Activated CD4-positive, alpha-beta T cell treated with anti-CD3 and anti-CD28 coated beads, Interleukin-2, amount 50 U/mL, for 1 hour (primary cell): Measurements from ENCODE around the gene BCR.

Source experiments
- DNase-seq: peaks from one replicate; pipeline ENCODE4 v3.0.0-alpha.2; 2020

The BCR gene

DNA sequence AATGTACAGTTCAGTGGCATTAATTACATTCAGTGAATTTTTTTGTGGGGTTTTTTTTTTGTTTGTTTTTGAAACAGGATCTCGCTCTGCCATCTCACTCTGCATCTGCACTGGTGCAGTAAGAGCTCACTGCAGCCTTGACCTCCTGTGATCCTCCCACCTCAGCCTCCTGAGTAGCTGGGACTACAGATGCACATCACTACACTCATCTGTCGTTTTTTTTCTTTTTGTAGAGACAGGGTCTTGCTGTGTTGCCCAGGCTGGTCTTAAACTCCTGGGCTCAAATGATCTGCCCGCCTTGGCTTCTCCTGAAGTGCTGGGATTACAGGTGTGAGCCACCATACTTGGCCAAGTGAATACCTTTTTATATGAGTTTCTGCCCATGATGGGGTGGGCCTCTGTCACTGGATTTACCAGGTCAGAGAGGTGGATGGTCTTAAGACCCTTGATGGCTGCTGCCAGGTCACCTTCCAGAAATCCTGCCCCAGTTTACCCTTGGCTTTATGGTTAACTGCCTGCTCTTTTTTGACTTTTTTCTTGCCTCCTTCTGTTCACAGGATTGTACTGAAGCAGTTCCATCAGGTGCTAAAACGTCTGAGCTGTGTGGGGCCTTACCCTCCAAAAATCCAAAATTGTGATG is 22.6 kb downstream of the BCR start:
- DNase-seq: no peak

DNA sequence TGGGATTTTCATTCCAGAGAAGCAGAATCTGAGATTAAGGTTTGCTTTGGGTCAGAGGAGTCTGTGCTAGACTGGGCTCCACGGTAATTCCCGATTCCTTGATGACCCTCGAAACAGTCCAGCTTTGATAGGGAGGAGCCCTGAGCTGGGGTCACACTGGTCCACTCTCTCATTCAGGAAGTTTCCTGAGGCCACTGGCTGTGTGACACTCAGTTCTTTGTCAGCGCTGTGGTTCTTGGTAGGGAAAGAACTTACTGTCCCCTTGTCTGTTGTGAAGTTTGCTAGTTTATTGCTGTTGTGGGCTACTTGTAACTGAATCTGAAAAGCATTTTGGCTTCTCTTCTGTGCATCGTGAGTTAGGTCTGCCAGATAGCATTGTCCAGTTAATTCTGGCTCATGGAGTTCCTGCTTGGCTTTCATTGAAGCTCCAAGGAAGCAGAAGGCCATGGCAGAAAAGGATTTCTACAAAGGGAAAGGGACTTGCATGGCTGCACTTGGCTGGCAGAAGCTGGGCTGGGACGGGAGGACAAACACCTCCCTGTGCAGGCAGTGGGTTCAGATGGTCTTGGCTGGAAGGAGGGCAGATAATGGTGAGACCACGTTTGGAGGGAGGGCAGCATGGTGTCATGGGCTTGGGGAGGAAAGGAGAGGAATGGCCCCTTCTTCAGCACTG is 23.3 kb downstream of the BCR start:
- DNase-seq: no peak

DNA sequence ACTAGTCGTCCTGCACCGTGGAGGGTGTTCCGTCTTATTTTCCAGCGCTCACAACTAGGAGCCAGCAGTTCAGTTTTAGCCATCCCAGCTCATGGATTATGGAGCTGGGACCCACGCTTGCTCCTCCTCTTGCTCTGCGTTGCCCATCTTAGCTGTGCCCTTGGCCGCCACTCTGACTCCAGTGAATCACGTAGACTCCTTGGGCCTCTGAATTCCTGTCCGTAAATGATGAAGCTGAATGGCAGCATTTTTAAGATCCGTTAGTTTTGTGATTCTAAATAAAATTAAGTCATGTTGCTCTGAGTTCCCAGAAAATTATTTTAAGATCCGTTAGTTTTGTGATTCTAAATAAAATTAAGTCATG is 23.8 kb downstream of the BCR start:
- no peak for DNase-seq

DNA sequence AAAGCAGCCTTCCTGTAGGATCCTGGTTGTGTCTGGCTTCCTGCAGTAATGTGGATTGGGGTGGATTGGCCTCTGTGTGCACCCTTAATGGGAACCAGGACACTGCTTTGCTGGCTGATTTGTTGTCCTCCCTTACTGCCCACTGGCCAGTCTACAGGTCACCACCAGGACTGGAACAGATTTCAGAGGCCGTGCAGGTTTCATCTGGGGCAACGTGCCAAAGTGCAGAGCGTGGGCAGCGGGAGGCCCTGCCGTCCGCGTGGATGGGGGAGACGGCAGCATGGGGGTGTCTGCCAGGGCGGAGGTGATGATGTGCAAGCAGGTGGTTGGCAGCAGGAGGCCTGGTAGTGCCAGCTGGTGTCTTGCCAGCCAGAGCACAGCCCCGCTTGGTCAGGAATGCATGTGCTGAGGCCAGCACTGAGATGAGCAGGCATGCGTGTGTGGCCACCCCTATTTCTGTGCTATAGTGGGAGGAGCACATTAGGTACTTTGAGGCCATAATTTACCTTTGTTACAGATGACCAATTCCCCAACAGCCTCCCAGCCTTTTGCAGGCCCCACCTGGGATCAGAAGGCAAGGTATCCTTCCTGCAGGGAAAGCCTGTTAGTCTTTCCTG is 24.3 kb downstream of the BCR start:
- no peak for DNase-seq

DNA sequence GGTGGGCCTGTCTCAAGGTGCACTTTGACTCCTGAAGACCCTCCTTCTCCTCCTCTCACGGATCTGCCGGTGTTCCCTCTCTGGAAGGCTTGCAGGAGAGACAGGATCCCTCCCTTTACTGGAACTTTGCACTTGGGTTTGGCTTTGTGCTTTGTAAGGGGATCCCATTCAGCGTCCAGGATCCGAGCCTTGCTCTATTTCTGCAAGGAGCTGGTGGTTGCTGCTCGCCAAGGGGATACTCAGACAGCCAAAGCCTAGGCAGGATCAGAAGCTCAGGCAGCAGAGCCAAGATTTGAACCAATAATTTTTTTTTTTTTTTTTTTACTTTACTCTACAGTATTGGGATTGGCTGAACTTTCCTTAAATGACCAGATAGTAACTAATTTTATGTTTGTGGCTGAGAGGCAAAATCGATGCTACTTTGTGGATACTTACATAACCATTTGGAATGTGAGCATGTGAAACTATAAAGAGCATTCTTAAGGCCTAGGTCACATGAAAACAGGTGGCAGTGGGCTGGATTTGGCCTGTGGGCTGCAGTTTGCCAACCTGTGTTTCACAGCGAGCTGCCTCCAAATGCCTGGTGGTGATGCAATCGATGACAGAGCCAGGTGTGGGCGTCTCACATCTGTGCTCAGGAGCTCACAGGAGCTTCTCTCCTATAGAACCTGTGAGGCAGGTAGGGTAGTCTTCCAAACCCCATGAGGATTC is 25.2 kb downstream of the BCR start:
- no peak for DNase-seq

DNA sequence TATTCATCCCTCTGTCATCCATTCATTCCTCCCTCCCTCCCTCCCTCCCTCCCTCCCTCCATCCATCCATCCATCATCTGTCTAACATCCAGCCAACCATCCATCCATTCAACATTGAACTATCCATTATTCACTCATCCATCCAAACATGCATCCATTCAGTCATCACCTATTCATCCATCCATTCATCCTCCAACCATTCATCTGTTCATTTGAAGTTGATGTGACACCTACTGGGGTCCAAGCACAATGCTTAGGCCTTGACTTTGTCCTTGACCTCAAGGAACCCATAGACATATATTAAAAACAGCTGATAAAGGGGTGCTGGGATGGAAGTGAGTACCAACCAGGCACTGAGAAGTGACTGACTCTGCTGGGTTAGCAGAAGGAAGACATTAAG is 26.6 kb downstream of the BCR start:
- no peak for DNase-seq

DNA sequence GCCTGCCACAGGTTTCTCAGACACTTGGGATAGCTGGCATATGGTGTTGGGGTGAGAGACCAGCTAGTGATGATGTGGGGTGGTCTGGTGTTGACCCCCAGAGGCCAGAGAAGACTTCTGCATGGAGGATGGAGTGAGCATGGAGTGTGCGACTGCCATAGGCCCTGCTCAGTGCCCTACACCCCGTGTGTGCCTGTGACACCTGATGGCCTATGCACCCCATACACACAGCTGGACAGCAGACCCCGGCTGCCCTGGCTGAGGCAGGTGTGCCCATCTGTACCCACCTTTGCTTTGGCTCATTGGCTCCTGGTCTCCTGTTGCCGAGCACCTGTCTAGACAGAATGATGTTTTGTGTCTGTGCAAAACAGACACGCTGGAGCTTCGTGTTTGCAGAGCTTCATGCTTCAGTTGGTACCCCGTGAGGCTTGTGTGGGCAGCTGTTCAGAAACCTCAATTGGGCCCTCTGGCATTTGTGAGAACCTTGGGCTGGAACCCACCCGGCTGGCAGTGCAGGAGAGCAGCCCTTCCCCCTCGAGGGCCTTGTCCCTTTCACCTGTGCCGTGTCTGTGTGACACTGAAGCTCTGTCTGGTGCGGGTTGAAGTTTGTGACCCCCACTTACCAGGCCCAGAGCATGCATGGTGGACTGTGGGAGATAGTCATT is 27.6 kb downstream of the BCR start:
- no peak for DNase-seq

DNA sequence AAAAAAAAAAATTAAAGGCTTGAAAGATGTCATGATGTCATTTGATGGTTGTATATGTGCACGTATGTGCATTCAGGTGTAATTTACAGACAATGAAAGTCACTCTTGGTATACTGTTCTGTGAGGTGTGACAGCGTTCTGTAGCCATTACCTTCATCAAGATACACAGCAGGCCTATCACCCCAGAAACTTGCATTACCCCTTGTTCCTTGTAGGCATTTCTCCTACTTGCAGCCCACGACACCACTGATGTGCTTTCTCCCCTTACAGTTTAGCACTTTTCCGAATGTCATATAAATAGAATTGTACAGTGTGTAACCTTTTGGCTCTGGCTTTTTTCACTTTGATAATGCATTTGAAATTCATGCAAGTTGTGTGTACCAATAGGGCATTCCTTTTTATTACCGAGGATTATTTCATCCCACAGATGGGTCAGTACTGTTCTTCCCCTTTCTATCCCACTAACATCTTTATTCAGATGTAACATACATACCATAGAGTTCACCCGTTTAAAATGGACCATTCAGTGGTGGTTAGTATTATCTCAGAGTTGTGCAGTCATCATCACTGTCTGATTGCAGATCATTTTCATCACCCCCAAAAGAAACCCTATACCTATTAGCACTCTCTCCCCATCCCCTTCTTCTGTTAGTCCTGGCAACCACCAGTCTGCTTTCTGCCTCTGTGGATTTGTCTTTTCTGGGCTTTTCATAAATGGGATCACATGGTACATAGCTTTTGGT is 30.3 kb downstream of the BCR start:
- no peak for DNase-seq

DNA sequence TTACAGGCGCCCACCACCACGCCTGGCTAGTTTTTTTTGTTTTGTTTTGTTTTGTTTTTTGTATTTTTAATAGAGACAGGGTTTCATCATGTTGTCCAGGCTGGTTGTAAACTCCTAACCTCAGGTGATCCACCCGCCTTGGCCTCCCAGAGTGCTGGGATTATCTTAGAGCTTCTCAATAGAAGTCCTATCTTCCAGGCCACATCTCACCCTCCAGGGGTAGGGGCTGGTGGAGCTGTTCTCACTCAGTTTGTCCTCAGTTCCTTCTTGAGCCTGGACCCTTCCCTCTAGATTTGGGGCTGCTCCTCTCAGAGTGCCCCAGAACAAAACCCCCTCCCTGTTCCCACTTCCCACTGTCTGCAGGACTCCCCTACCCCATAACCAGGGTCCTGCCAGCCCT is 31.3 kb downstream of the BCR start:
- DNase-seq: no peak

DNA sequence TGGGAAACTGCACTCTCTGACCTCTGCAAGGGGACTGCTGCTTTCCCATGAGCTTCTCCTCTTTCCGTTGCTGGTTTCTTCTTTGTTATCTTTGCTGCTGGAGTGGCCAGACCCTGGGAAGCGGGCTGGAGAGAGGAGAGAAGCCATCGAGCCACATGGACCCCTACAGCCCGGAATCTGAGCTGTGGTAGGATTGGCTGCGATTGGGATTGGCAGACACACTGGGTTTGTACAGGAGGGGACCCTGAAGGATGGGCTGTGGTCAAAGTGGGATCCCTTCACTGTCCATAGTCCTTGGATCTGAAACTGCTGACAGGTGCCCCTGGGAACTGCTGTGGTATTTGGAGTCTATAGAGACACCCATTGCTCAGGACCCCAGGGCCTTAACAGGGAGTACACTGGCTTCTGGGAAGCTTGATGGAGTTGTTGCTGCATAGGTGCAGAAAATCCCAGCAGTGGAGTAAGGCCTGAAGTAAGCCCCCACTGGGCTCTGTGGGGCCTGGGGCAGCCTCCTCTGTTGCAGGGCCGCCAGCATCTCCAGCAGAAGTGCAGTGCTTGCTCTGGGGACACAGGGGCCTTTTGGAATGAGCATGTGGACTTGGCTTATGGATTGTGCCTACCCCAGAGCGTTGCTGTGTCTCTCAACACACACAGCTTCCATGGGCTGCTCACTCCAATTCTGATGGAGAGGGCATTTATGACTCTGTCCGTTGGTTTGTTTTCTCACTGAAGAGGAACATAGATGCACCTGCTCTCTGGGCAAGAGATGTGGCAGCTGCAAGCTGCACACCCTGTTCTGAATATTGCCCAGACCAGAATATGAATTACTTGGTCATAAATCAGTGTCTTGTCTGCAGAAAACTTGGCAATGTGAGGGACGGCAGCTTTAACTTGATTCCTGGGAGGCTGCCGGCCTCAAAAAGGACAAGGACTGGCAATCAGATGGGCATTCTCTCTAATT is 32.0 kb downstream of the BCR start:
- no peak for DNase-seq

DNA sequence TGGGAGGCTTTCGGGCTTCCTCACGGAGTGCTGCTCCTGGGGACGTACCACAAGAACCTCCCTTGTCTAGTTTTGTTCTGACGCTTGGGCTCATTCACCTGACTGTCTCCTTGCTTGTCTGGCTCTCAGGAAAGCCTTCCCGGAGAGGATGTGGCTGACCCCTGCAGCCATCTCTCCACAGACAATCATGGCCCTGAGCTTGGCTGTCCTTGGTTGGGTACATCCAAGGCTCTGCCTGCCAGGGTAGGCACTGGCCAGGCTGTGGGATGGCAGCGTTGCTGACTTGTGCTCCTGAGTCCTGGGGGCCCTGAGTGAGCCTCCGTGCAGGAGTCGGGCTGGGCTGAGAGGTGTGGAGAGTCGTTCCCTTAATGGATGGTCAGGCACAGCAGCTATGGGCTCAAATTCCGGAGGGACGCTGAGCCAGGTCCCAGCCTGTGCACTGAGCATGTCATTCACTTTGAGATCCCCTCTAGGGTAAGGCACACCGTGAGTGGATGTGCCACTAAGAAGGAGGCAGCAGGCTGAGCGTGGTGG is 32.8 kb downstream of the BCR start:
- DNase-seq: no peak

DNA sequence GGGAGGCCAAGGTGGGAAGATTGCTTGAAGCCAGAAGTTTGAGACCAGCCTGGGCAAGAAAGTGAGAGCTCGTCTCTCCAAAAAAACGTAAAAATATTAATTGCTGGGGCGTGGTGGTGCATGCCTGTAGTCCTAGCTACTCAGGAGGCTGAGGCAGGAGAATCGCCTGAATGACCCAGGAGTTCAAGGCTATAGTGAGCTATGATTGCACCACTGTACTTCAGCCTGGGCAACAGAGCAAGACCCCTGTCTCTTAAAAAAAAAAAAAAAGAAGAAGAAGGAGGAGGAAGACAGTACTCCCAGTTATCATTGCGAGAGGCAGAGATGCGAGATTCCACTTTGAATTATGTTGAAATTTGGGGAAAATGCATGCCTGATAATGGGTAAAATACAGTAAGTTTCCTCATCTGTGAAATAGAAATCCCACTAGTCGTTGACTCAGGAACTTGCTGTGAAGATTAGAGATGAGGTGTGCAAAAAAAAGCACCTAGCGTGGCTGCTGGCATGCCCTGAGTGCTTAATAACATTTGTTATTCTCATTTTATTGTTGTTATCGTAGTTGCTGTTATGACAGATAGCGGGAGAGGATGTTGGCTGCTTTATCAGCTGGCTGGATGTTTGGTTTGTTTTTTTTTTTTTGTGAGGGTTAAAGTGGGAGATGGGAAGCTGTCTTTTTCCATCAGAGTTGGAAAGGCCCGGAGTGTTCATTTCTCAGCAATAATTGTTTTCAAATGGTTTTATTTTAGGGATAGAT is 33.4 kb downstream of the BCR start:
- no peak for DNase-seq

DNA sequence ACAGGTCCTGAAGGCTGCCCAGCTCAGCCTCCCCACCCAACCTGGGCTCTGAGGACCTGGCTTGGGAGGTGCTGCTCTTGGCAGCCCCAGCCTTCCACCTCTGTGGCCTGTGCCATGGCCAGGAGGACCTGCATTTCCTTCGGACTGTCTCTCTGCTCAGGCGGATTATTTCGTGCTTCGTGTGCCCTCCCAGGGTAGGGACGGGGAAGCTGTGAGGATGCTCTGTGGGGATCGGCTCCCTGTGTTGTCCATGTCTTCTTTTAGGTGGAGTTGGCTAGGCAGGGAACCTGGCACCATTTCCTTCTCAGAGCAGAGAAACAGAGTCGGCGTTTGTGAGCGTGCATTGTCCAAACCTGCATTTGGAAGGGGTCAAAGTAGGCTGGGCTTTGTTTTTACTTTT is 34.1 kb downstream of the BCR start:
- no peak for DNase-seq

DNA sequence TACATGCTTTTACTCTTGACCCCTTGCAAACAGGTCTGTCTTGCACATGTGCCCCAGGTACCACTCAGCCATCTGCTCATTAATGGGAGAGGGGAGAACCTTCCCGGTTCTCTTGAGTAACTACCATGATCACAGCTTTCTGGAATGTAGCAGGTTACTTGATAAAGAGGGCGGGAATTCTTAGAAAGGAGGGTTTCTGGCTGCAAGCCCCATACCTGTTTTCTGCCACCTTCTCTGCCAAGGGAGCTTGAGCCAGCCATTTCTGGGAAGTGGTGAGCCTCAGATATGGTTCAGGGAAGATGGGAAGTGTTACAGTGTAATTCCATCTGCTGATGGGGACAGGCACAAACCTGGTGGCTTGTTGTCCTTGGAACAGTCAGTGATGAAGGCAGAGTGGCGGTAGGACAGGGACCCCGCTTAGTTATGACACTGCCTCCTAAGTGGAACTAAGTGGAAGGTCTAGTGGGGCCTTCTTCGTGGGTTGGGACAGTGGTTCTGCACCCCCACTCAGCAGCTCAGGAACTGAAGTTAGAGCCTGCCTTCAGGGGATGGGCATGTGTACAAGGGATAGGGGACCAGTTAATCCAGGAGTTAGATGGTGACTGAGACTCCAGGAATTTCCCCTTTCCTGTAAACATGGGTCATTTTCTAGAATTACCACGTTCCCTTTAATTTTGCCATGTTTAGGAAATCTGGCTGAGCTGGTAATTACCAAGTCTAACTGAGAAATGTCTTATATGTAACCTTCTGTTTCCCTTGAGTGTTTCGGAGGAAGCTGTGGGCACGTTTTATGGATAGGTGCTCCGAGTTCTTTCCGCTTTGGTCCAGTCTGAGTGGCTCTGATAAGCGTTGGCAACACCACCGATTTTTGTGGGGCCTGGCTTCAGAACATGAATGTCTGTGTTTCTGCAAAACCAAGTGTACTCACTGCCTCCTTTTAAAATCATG is 35.3 kb downstream of the BCR start:
- no peak for DNase-seq

DNA sequence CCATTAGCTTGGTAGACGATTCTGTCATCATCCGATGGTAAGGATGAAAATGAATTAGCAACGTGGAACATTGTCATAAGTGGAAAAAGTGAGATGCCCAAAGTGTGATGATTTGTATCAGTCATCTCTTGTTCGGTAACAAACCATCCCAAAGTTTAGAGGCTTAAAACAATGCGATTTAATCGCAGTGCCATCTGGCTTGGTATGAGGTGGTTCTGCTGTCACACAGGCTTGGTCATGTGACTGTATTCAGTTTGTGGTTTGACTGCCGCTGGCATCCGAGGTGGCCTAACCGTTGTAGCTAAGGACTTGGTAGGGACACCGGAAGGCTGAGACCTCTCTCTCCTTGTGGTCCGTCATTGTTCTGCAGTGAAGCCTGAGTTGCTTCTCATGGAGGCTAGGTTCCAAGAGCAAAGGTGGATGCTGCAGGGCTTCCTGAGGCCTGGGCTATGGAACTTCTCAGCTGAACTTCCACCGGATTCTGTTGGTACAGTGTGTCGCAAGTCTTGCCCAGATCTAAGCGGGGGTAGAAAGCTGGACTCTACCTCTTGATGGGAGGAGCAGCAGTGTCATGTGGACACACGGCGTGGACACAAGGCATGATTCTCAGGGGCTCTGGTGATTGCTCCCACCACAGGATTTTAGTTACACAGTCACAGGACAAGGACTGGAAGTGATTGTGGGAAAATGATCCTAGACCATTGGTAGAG is 36.3 kb downstream of the BCR start:
- DNase-seq: peak; percentile 42

DNA sequence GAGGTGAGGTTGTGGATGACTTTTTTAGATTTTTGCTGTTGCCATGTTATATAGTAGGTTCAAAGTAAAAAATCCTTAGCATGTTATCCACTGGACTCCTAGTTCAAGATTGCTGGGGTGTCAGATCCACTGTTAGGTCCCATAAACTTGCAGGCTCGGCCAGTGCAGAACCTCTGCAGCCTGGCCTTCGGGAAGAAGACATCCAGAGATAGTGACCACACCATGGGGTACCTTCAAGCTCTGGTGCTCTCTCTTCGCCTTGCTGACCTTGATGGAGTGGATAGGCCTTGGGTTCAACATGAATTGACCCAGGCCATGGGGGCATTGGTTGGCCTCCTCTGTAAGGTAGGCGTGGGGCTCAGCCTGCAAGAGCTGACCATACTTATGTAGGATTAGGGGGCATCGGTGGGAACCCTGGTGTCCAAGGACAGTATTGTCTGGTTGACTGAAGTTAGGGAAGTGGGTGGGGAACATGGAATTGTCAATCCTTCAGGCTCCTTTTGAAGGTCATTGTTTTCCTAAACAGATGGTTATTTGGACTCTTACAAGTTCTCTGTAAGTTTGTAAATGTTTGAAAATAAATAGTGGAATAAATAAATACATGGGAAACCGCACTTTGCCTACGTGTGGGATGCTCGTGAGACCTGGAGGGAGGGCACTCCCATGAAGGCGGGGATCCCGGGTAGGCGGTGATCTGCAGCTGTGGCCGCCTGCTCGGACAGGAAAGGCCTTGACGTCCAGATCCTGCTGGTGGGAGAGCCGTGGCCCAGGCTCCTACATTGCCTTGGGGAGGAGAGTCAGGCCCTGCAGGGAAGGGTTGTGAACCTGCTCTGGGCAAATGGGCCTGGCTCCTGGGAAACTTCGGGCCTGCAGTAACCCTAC is 37.1 kb downstream of the BCR start:
- no peak for DNase-seq

DNA sequence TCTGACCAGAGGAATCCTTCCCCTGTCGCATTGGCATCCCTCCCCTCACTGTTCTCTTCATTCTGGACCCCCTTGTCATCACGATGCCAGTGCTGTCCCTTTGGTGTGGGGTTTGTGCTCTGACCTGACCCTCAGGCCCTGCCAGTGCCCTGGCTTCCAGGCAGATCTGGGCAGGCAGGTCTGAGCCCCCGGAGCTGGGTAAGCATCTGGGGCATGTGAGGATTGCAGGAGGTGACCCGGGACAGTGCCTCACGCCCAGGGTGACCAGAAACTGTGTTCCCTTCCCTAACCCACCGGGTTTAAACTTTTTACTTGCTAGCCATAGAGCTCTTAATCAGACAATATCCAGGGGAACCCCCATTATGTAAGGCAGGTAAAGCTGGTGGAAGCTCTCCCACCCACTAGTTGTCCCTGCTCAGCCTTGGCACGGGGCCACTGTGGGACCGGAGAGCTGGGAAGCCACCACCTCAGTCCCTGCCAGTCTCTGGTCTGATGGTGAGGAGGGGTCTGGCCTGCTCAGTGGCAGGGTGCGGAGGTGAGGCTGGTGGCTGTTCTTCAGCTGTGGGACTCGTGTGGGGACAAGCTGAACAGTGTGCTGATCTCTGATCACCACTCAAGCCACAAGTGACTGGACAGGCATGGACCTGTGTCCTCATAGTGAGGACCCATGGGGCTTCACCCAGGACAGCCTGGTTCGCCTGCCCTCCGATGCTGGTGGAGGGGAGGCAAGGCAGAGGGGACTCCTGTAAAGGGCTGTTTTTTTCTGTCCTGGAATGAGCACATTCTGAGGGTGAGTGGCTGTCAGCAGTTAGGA is 38.0 kb downstream of the BCR start:
- no peak for DNase-seq
